Stimulated activated CD4-positive, alpha-beta T cell treated with anti-CD3 and anti-CD28 coated beads, TNF-alpha, amount 100 ng/mL, for 24 hours (primary cell): ENCODE results near the gene ACTR3C.
A peak's percentile ranks its signal among the peaks of the same experiment; 100 is the strongest.
"Not testable (repeated sequence)": the region's sequence is repeated elsewhere in the genome, so short reads cannot be mapped to it uniquely, and the experiment has no call there.

Experiments
- DNase-seq, 3 experiments: peaks; one replicate each; pipeline ENCODE4 v3.0.0-alpha.2; 2020; ENCODE audit warnings: low read depth in 3 of 3

Gene ACTR3C

GRCh38 chr7:150313870-150314269 lies 9.5 kb downstream of the ACTR3C start:
- DNase-seq: no peak

- no peak for DNase-seq
These were observed 10.0 kb downstream of the ACTR3C start for GRCh38 chr7:150313367-150313809.

- not testable (repeated sequence) for DNase-seq
These were observed 10.5 kb downstream of the ACTR3C start for GRCh38 chr7:150312649-150313366.

- no peak for DNase-seq
These were observed 11.6 kb downstream of the ACTR3C start for GRCh38 chr7:150311711-150312110.

GRCh38 chr7:150311146-150311545 lies 12.2 kb downstream of the ACTR3C start:
- no peak for DNase-seq

- no peak for DNase-seq
These were observed 14.8 kb downstream of the ACTR3C start for GRCh38 chr7:150308575-150308974.

GRCh38 chr7:150307904-150308303 lies 15.4 kb downstream of the ACTR3C start:
- DNase-seq: no peak

GRCh38 chr7:150307129-150307528 lies 16.2 kb downstream of the ACTR3C start:
- no peak for DNase-seq

- not testable (repeated sequence) for DNase-seq
These were observed 17.0 kb downstream of the ACTR3C start for GRCh38 chr7:150306377-150306776.

GRCh38 chr7:150305903-150306284 lies 17.5 kb downstream of the ACTR3C start:
- DNase-seq: not testable (repeated sequence)

GRCh38 chr7:150305259-150305902 lies 18.0 kb downstream of the ACTR3C start:
- not testable (repeated sequence) for DNase-seq

- not testable (repeated sequence) for DNase-seq
These were observed 18.7 kb downstream of the ACTR3C start for GRCh38 chr7:150304499-150305258.

GRCh38 chr7:150302908-150303310 lies 20.4 kb downstream of the ACTR3C start:
- DNase-seq: not testable (repeated sequence)

GRCh38 chr7:150297978-150298377 lies 25.4 kb downstream of the ACTR3C start:
- DNase-seq: not testable (repeated sequence)

GRCh38 chr7:150296802-150297201 lies 26.5 kb downstream of the ACTR3C start:
- DNase-seq: not testable (repeated sequence)

GRCh38 chr7:150295614-150296013 lies 27.7 kb downstream of the ACTR3C start:
- not testable (repeated sequence) for DNase-seq

GRCh38 chr7:150295027-150295426 lies 28.3 kb downstream of the ACTR3C start:
- DNase-seq: not testable (repeated sequence)

- not testable (repeated sequence) for DNase-seq
These were observed 33.0 kb downstream of the ACTR3C start for GRCh38 chr7:150290317-150290716.

- not testable (repeated sequence) for DNase-seq
These were observed 34.5 kb downstream of the ACTR3C start for GRCh38 chr7:150288816-150289215.

- DNase-seq: not testable (repeated sequence)
These were observed 35.5 kb downstream of the ACTR3C start for GRCh38 chr7:150287815-150288214.

GRCh38 chr7:150285849-150286754 lies 37.2 kb downstream of the ACTR3C start:
- peak in 1 of 3 experiments; percentile 5 for DNase-seq
